Measurements from ENCODE around the gene TBC1D30.
A peak's percentile ranks its signal among the peaks of the same experiment; 100 is the strongest.

The TBC1D30 gene

DNA sequence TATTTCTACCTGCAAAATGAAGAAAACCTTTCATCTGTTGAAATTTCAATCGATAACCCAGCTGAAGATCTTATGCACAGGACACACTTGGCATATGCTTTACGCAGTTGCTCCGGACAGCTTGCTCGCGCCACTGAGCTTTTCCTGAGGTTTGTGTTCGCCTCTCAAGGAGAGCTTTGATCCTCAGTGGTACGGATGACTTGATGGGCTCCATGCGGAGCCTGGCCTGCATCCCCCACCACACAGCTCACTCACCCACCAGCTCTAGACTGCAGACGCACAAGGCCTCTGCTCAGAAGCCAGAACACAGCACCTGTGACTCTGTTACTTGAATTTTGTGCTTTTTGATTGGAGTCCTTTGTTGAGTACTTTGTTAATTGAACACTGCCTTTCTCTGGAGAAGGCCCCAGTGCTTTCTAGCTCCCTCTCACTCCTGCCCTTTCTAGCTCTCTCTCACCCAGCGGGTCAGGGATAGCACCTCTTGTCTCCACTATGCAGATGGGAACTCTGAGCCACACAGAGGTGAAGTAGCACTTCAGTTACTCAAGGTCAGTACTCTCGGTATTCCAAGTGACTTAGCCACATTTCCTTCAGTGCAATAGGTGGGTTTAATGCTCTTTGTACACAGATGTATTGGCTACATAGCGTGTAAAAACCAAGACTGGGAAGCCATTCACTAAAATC lies 52.1 kb downstream of the TBC1D30 start:
- Histone ChIP-seq H2BK5ac (ENCODE audit: low read length) (no peak overlapping the region), H3K18ac (ENCODE audit: low read length) (no peak overlapping the region), H4K8ac (ENCODE audit: low read depth, low read length) (no peak overlapping the region), H3K79me1 (ENCODE audit: low read length) (no peaks in the 10 kb centered on the region), H3K4me2 (ENCODE audit: low read length) (no peak overlapping the region), H3K23ac (ENCODE audit: low read length) (no peak overlapping the region), H2AK5ac (ENCODE audit: low read length) (no peak overlapping the region), H3K4ac (ENCODE audit: low read depth, low read length) (no peak overlapping the region), H3K56ac (ENCODE audit: low read length) (no peak overlapping the region), H3K27me3 (ENCODE audit: insufficient read depth, low read length, poor library complexity) (no peaks in the 10 kb centered on the region), H3K79me2 (ENCODE audit: control insufficient read depth, insufficient read depth, low read length) (no peaks in the 10 kb centered on the region), H3K4me3 (ENCODE audit: low read length) (no peak overlapping the region), H3K27ac (ENCODE audit: low read depth, low read length) (no peak overlapping the region), H3K36me3 (ENCODE audit: control insufficient read depth, insufficient read depth, low read length) (no peaks in the 10 kb centered on the region), H2BK120ac (ENCODE audit: low read depth, low read length) (no peak overlapping the region), H3K9ac (ENCODE audit: low read length) (no peak overlapping the region), H3K4me1 (ENCODE audit: control insufficient read depth, low read depth, low read length) (no peaks in the 10 kb centered on the region), H4K5ac (ENCODE audit: low read length) (no peak overlapping the region), H2BK15ac (replicated peaks; ENCODE audit: low read depth) (no peak overlapping the region)
- WGBS (ENCODE audit: extremely low coverage, insufficient coverage, low lambda C conversion rate), result no CpG with 5 or more reads among the region's 12 CpGs
- DNase-seq, result no peak

DNA sequence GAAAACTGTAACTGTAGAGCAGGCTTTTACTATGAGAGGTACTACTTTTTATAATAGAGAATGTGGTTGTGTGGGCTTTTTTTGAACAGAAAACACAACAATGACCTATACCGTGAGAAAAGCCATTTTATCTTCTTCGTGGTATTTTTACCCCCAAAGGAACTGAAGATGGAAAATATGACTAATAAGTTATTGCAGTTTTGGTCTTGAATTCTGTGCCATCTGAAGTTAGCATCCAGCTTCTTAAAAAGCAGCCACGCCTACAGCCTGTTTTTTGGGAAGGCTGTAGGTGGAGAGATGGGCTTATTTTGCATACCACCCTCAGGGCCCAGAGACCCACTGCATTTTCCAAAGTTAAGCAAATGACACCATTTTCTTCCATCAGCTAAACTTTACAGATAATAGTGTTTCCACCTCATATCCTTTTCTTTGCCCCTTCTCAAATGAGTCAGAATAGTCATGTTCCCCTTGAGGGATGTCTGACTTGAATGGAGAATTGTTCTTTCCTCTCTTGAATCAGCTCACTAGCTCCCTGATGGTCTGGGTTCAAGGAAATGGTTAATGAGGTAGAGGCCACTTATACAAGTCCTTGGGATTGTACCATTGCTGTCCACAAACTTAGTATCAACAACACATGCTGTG lies 53.0 kb downstream of the TBC1D30 start:
- WGBS (ENCODE audit: extremely low coverage, insufficient coverage, low lambda C conversion rate), result no CpG with 5 or more reads among the region's 3 CpGs
- Histone ChIP-seq H3K9ac (ENCODE audit: low read length) (no peak overlapping the region), H2AK5ac (ENCODE audit: low read length) (no peak overlapping the region)

DNA sequence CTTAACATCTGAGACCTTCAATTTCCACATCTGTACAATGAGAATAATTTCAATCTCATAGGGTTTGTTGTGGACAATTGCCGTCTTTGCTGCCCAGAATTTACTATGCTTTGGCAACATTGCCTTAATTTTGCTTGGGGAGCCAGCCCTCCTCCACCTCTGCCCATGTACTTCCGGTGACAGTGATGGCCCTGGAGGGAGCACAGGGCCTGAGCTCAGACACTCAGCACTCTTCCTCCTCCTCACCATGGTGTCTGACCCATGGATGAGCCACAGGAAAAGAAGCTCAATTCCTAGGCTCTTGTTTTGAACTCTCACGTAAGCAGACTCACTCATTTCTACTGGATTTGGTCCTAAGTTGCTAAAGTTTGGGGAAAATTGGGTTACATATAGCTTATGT lies 58.2 kb downstream of the TBC1D30 start:
- Histone ChIP-seq H3K27ac (ENCODE audit: low read depth, low read length) (no peak overlapping the region), H3K9ac (ENCODE audit: low read length) (no peak overlapping the region), H3K4ac (ENCODE audit: low read depth, low read length) (no peak overlapping the region), H3K4me2 (ENCODE audit: low read length) (no peak overlapping the region), H3K56ac (ENCODE audit: low read length) (peak overlapping the region; percentile 49), H3K4me1 (ENCODE audit: control insufficient read depth, low read depth, low read length) (no peaks in the 10 kb centered on the region), H3K79me1 (ENCODE audit: low read length) (no peaks in the 10 kb centered on the region), H3K27me3 (ENCODE audit: insufficient read depth, low read length, poor library complexity) (no peaks in the 10 kb centered on the region), H3K4me3 (ENCODE audit: low read length) (no peak overlapping the region), H3K23ac (ENCODE audit: low read length) (no peak overlapping the region), H3K18ac (ENCODE audit: low read length) (no peak overlapping the region), H2BK120ac (ENCODE audit: low read depth, low read length) (no peak overlapping the region), H2AK5ac (ENCODE audit: low read length) (no peak overlapping the region), H3K36me3 (ENCODE audit: control insufficient read depth, insufficient read depth, low read length) (no peaks in the 10 kb centered on the region), H3K79me2 (ENCODE audit: control insufficient read depth, insufficient read depth, low read length) (no peaks in the 10 kb centered on the region), H4K8ac (ENCODE audit: low read depth, low read length) (no peak overlapping the region), H2BK15ac (replicated peaks; ENCODE audit: low read depth) (no peak overlapping the region), H4K5ac (ENCODE audit: low read length) (no peak overlapping the region), H2BK5ac (ENCODE audit: low read length) (no peak overlapping the region)
- DNase-seq, result no peak
- no CpG with 5 or more reads among the region's 3 CpGs for WGBS (ENCODE audit: extremely low coverage, insufficient coverage, low lambda C conversion rate)

More for the DNA sequence above, 53.0 kb downstream of the TBC1D30 start:
- no peaks in the 10 kb centered on the region for H3K79me1 ChIP-seq (ENCODE audit: low read length)
- H3K4me3 ChIP-seq (ENCODE audit: low read length), result no peak overlapping the region
- no peak overlapping the region for H3K4me2 ChIP-seq (ENCODE audit: low read length)
- H3K79me2 ChIP-seq (ENCODE audit: control insufficient read depth, insufficient read depth, low read length), result no peaks in the 10 kb centered on the region
- no peak overlapping the region for H3K18ac ChIP-seq (ENCODE audit: low read length)
- no peak for DNase-seq
- H3K23ac ChIP-seq (ENCODE audit: low read length), result no peak overlapping the region
- H4K8ac ChIP-seq (ENCODE audit: low read depth, low read length), result no peak overlapping the region
- no peaks in the 10 kb centered on the region for H3K27me3 ChIP-seq (ENCODE audit: insufficient read depth, low read length, poor library complexity)
- no peak overlapping the region for H3K56ac ChIP-seq (ENCODE audit: low read length)
- H3K4me1 ChIP-seq (ENCODE audit: control insufficient read depth, low read depth, low read length), result no peaks in the 10 kb centered on the region
- H3K36me3 ChIP-seq (ENCODE audit: control insufficient read depth, insufficient read depth, low read length), result no peaks in the 10 kb centered on the region
- no peak overlapping the region for H4K5ac ChIP-seq (ENCODE audit: low read length)
- no peak overlapping the region for H2BK15ac ChIP-seq (replicated peaks; ENCODE audit: low read depth)
- no peak overlapping the region for H2BK120ac ChIP-seq (ENCODE audit: low read depth, low read length)
- no peak overlapping the region for H2BK5ac ChIP-seq (ENCODE audit: low read length)
- H3K27ac ChIP-seq (ENCODE audit: low read depth, low read length), result no peak overlapping the region
- H3K4ac ChIP-seq (ENCODE audit: low read depth, low read length), result no peak overlapping the region

DNA sequence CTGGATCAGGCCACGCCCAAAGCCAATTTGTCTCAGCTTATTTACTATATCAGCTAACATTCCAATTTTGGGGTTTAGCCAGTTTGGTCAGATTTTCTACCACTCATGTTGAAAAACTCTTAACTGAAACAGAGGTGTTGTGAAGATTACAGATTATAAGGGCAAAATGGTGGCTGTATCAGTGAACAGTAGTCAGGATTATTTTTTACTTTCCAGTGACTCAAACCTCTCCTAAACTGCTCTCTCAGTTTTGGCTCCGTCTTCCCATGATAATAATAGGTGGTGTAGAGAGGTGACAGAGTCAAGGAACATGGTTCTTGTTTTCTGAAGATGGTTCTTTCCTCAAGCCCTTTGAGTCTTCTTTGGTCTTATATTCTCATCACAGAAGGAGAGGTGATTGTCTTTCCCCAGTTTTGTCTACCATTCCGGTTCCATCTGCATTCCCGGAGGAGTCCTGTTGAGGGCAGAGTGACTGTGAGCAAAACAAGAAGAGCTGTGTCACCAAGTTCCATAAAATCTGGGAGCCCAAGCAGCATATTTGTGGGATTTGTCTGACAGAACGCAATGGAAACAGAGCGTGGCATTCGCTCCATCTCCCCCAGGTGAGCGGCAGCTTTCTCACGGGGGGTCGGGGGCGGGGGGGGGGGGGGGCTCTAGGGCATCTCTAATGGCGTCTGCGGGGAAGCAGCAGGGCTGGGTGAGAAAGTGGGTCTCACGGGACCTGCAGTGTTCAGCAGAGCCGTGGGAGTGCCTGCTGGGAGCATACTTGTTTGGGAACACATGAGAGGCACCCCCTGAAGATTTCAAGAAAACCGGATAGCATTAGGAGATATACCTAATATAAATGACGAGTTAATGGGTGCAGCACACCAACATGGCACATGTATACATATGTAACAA lies 59.1 kb downstream of the TBC1D30 start:
- Histone ChIP-seq H3K18ac (ENCODE audit: low read length) (no peak overlapping the region), H3K79me1 (ENCODE audit: low read length) (no peaks in the 10 kb centered on the region), H3K4me3 (ENCODE audit: low read length) (no peak overlapping the region), H3K4me2 (ENCODE audit: low read length) (no peak overlapping the region), H3K27me3 (ENCODE audit: insufficient read depth, low read length, poor library complexity) (no peaks in the 10 kb centered on the region), H3K79me2 (ENCODE audit: control insufficient read depth, insufficient read depth, low read length) (no peaks in the 10 kb centered on the region), H3K4me1 (ENCODE audit: control insufficient read depth, low read depth, low read length) (no peaks in the 10 kb centered on the region), H2BK5ac (ENCODE audit: low read length) (no peak overlapping the region), H2BK15ac (replicated peaks; ENCODE audit: low read depth) (no peak overlapping the region), H3K23ac (ENCODE audit: low read length) (no peak overlapping the region), H2BK120ac (ENCODE audit: low read depth, low read length) (no peak overlapping the region), H3K36me3 (ENCODE audit: control insufficient read depth, insufficient read depth, low read length) (no peaks in the 10 kb centered on the region), H3K27ac (ENCODE audit: low read depth, low read length) (no peak overlapping the region), H2AK5ac (ENCODE audit: low read length) (no peak overlapping the region), H4K8ac (ENCODE audit: low read depth, low read length) (no peak overlapping the region), H3K56ac (ENCODE audit: low read length) (no peak overlapping the region), H3K4ac (ENCODE audit: low read depth, low read length) (no peak overlapping the region), H4K5ac (ENCODE audit: low read length) (no peak overlapping the region), H3K9ac (ENCODE audit: low read length) (no peak overlapping the region)
- no CpG with 5 or more reads among the region's 17 CpGs for WGBS (ENCODE audit: extremely low coverage, insufficient coverage, low lambda C conversion rate)
- peak; percentile 49 for DNase-seq

DNA sequence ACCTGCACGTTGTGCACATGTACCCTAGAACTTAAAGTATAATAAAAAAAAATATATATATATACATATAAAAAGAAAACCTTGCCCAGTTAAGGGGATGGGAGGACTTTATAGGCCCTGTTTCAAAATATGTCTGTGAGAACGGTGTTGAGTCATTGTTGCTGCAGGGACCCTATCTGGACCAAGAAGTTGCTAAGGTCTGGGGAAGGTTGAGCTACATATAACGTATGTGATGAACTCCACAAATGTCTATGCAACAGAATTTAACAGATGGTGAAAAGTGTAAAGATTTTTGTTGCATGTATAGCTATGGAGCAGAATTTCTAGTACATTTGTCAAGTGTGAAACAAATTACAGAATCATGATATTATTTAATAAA lies 59.7 kb downstream of the TBC1D30 start:
- H3K4me3 ChIP-seq (ENCODE audit: low read length), result no peak overlapping the region
- H3K79me2 ChIP-seq (ENCODE audit: control insufficient read depth, insufficient read depth, low read length), result no peaks in the 10 kb centered on the region
- H2BK120ac ChIP-seq (ENCODE audit: low read depth, low read length), result no peak overlapping the region
- H2AK5ac ChIP-seq (ENCODE audit: low read length), result no peak overlapping the region
- no peaks in the 10 kb centered on the region for H3K79me1 ChIP-seq (ENCODE audit: low read length)
- H4K5ac ChIP-seq (ENCODE audit: low read length), result no peak overlapping the region
- WGBS (ENCODE audit: extremely low coverage, insufficient coverage, low lambda C conversion rate), result no CpG with 5 or more reads among the region's 3 CpGs
- H3K9ac ChIP-seq (ENCODE audit: low read length), result no peak overlapping the region
- no peak overlapping the region for H4K8ac ChIP-seq (ENCODE audit: low read depth, low read length)
- no peak overlapping the region for H3K4me2 ChIP-seq (ENCODE audit: low read length)
- H3K56ac ChIP-seq (ENCODE audit: low read length), result no peak overlapping the region
- H3K27ac ChIP-seq (ENCODE audit: low read depth, low read length), result no peak overlapping the region
- no peak overlapping the region for H3K4ac ChIP-seq (ENCODE audit: low read depth, low read length)
- no peak overlapping the region for H2BK15ac ChIP-seq (replicated peaks; ENCODE audit: low read depth)
- H3K36me3 ChIP-seq (ENCODE audit: control insufficient read depth, insufficient read depth, low read length), result no peaks in the 10 kb centered on the region
- H3K27me3 ChIP-seq (ENCODE audit: insufficient read depth, low read length, poor library complexity), result no peaks in the 10 kb centered on the region
- no peaks in the 10 kb centered on the region for H3K4me1 ChIP-seq (ENCODE audit: control insufficient read depth, low read depth, low read length)
- H2BK5ac ChIP-seq (ENCODE audit: low read length), result no peak overlapping the region
- no peak overlapping the region for H3K23ac ChIP-seq (ENCODE audit: low read length)
- no peak for DNase-seq
- no peak overlapping the region for H3K18ac ChIP-seq (ENCODE audit: low read length)

Measured in mesendoderm (in vitro differentiated cells).